ENCODE measurements around the gene PLCD4.
A peak's percentile ranks its signal among the peaks of the same experiment; 100 is the strongest.

Gene PLCD4

DNA sequence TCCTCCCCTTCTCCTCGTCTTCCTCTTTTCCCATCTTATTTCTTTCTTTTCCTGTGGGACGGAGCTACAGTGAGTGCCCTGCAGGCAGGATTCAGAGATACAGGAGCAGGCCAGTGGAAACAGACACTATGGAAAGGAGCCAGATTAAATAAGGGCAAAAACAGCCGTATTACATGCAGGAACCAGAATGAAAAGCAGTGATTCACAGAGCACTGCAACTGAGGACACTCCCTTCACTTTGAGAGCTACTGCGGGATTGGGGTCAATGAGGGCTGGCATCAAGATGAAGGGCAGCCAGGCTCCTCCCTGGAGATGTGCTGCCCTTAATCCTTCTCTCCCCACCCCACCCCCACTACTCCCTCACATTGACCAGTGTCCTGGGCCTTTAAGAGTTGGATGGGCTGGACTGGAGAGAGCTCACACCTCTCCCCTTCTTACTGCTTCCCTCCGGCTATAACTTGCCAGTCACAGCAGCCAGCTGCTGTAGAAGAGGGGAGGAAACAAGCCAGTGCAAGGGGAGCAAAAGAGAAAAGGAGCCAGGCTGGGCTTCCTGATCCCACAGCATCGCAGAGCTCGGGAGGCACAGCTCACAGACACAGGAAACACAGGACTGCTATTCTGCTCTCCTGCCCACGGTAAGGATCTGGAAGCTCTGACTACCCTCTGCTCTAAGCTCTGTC lies at the start of gene PLCD4:
Gene PLCD4, plus strand, starts transcription at position 464 of the 680 bp plus-strand sequence. CDS start 7,841 bp downstream, outside the sequence.
- peak within 1 kb of the TSS; percentile 56 for H3K27ac ChIP-seq
- DNase-seq (ENCODE audit: low read depth, low spot score), result peak; percentile 33

DNA sequence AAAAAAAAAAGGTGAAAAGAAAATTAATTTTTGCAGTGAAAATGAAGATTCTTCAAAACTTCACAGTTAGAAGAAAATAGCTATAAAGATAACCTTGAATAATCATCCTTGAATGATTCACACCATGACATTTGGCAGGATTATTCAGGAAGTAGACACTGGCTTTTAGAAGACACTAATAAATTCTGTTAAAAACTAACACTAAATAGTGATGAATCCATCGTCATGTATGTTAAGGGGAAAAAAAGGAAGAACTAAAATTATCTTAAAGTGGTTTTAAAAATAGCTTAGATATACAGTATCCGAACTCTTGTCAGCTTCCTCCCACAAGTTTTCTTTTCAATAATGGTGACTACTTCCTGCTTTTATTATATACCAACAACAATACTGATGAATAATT lies 49.8 kb upstream of the PLCD4 start:
- no peak overlapping the region for H3K27ac ChIP-seq
- DNase-seq (ENCODE audit: low read depth, low spot score), result no peak

- H3K27ac ChIP-seq, result no peak overlapping the region
- DNase-seq (ENCODE audit: low read depth, low spot score), result no peak
These were observed 48.7 kb upstream of the PLCD4 start for GRCh38 chr2:218558986-218559385.

DNA sequence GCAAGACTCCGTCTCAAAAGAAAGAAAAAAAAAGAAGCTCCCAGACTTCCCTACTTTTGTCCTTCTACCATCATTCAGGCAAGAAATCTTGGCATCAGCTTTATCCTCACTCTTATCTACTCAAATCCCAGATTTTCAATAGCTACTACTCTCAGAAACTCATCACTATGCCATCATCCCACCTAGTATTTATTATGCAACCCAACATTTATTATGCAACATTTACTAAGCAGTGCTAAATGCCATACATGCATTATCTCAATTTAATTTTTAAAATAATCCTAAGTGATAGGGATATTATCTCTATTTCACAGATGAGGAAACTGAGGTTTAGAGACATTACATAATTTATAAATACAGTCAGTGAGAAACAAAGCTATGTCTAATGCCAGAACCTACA lies 43.6 kb upstream of the PLCD4 start:
- H3K27ac ChIP-seq, result no peak overlapping the region

GRCh38 chr2:218566296-218566695 lies 41.4 kb upstream of the PLCD4 start:
- DNase-seq (ENCODE audit: low read depth, low spot score), result no peak
- no peak overlapping the region for H3K27ac ChIP-seq

More for the DNA sequence above, 43.6 kb upstream of the PLCD4 start:
- no peak for DNase-seq (ENCODE audit: low read depth, low spot score)

DNA sequence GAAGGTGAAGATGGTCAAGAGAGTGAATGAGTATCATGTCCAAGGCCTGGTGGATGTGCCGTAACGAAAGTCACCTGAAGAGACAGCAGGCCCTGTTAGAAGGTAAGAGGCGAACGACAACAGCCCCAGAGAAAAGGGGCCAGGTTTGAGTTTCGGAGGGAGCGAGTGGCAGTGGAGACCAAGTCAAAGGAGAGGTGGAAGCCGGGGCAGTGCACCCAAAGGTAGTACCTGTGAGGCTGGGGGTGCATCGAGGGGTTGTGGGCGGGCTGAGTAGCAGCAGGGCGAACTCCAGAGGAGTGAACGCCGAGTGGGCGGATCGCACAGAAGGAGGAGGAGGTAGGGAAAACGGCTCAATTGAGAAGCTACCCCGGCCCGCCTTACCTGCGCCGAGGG lies 39.9 kb upstream of the PLCD4 start:
- H3K27ac ChIP-seq, result peak overlapping the region; percentile 83
- no peak for DNase-seq (ENCODE audit: low read depth, low spot score)

DNA sequence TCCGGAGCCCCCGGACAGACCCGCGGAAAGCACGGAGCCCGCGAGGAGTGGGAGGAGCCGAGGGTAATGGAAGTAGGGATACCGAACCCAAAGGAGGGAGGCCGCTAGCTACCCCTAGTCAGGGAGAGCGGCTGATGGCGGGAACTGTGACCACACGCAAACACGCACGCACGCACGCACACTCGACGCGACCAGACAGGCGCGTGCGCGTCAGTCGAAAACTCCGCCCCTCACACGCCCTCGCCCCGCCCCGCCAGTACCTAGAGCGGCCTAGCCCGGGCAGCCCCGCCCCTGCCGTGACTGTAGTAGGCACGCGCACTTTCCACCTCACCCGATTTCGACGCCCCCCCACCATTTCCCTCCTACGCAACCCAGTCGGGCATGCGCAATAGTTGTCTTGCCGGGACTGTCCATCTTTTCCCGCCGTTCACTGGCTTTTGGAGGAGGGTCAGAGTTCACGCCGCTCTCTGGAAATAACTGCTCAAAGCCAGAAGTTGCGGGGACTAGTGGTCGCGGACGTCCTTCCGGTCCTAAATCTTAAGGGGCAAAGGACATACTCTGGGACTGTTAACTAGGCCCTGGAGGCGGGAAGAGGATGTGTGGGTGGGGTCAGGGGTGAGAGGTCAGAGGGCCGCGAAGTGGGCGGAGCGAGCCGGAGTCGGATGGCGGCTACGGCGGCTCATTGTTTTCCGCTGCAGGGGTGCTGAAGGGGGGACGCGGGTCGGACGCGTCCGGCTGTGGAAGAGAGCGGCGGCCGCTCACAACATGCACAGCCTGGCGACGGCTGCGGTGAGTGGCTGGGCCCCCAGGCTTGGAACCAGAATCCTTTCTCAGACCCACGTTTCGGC lies 39.3 kb upstream of the PLCD4 start, which contains the start of the genes CNOT9 and USP37:
Gene CNOT9, plus strand, starts transcription at position 650 of the 848 bp plus-strand sequence. Its CDS starts 116 bp downstream, at position 766.
Gene USP37, minus strand, starts transcription at position 162 of the 848 bp plus-strand sequence. CDS start 9,698 bp downstream, outside the sequence.
- peak; percentile 87 for DNase-seq (ENCODE audit: low read depth, low spot score)
- H3K27ac ChIP-seq, result peak within 1 kb of the TSS; percentile 83

DNA sequence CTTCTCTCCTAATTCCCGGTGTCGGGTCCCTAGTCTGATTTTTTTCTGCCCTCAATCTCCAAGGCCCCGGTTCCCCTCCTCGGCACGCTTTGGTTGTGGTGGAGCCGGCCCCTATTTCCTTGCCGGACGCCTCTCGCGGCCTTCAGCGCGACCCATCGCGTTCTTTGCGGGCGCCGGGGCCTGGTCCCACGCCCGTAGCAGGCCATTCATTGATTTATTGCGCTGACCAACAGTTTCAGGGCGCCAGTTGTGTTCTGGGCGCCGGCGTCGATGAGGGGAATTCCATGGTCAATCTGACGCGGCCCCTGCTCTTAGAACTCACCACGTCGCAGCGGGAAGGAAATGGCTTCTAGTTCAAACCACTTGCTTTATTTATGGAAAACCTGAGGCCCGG lies 38.7 kb upstream of the PLCD4 start:
- DNase-seq (ENCODE audit: low read depth, low spot score), result no peak
- H3K27ac ChIP-seq, result peak overlapping the region; percentile 83

GRCh38 chr2:218569661-218570500 lies 37.8 kb upstream of the PLCD4 start:
- peak overlapping the region; percentile 83 for H3K27ac ChIP-seq
- no peak for DNase-seq (ENCODE audit: low read depth, low spot score)

- no peak for DNase-seq (ENCODE audit: low read depth, low spot score)
- no peak overlapping the region for H3K27ac ChIP-seq
These were observed 36.8 kb upstream of the PLCD4 start for GRCh38 chr2:218570850-218571249.

- DNase-seq (ENCODE audit: low read depth, low spot score), result no peak
- H3K27ac ChIP-seq, result no peak overlapping the region
These were observed 30.8 kb upstream of the PLCD4 start for GRCh38 chr2:218576854-218577253.

DNA sequence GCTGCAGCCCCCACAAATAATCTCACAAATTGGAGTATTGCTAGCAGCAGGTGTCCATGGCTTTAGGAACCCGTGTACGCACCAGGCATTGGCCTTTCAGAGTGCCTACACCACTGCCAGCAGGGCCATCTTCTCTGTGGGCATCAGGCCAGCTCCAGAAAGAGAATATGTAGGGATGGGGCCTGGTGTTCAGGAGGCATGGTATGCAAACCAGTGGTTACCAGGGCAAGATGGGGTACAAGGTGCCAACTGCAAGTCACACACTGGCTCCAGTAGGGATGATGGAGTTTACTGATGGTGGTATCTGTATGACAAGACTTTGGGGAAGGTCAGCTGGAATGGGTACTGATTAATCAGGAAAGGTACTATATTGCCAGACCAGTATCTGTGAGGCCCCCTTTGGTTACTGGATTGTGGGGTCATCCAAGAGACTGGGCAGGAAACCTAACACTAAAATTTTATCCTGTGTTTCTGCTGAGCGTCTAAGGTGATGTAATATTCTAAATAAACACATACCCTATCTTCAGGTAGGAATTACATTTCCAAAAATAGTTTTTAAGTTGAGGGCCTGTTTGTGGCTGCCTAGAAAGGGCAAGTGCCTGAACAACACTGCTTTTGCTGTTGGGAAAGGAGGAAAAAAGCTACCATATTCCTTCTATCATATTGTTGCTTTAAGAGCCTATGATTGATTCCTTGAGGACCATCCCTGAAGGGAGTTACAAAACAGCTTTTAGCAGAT lies 30.0 kb upstream of the PLCD4 start:
- DNase-seq (ENCODE audit: low read depth, low spot score), result no peak
- H3K27ac ChIP-seq, result no peak overlapping the region

GRCh38 chr2:218578272-218578877 lies 29.3 kb upstream of the PLCD4 start:
- DNase-seq (ENCODE audit: low read depth, low spot score), result no peak
- no peak overlapping the region for H3K27ac ChIP-seq

GRCh38 chr2:218582076-218582475 lies 25.6 kb upstream of the PLCD4 start:
- peak; percentile 71 for DNase-seq (ENCODE audit: low read depth, low spot score)
- peak overlapping the region; percentile 58 for H3K27ac ChIP-seq

DNA sequence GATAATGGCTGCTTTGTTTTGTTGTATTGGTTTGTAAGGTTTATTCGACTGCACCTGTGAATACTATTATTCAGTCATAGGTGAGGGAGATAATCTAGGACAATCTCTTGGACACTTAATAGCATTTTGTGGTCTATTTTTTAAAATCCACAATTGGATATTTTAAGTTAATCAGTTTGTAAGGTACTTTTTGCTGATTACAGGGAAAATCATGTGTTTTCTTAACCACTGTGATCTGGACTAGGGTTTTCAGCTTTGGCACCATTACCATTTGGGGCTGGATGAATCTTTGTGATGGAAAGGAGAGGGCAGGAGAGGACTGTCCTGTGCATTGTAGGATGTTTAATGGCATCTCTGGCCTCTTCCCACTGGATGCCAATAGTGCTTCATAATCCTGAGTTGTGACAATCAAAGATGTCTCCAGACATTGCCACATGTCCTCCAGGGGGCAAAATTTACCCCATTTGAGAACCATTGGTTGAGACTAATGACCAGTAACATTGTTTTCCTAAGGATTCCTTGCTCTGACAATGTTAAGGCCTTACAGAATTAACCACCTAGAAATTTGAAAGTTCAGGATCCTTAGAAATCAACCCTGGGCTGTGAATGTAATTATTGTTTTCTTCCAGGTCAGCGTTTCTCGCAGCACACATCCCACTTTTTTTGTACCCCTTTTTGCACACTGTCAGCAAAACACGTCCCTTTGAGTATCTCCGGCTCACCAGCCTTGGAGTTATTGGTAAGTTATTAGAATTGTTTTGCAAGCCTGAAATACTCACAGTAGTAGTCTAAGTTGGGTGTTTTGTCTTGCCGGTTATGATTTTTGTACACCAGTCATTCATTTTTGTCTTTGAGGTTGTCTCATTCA lies 23.5 kb upstream of the PLCD4 start:
- no peak overlapping the region for H3K27ac ChIP-seq
- no peak for DNase-seq (ENCODE audit: low read depth, low spot score)

DNA sequence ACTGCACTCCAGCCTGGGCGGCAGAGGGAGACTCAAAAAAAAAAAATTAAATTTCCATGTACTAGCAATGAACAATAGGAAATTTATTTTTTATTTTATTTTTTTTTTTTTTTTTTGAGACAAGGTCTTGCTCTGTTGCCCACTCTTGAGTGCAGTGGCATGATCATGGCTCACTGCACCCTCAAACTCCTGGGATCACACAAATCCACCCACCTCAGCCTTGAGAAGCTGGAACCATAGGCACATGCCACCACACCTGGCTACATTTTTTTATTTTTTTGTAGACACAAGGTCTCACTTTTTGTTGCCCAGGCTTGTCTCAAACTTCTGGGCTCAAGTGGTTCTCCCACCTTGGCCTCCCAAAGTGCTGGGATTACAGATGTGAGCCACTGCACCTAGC lies 22.2 kb upstream of the PLCD4 start:
- DNase-seq (ENCODE audit: low read depth, low spot score), result no peak
- H3K27ac ChIP-seq, result no peak overlapping the region

- H3K27ac ChIP-seq, result no peak overlapping the region
- DNase-seq (ENCODE audit: low read depth, low spot score), result no peak
These were observed 2.3 kb upstream of the PLCD4 start for GRCh38 chr2:218605432-218605831.

DNA sequence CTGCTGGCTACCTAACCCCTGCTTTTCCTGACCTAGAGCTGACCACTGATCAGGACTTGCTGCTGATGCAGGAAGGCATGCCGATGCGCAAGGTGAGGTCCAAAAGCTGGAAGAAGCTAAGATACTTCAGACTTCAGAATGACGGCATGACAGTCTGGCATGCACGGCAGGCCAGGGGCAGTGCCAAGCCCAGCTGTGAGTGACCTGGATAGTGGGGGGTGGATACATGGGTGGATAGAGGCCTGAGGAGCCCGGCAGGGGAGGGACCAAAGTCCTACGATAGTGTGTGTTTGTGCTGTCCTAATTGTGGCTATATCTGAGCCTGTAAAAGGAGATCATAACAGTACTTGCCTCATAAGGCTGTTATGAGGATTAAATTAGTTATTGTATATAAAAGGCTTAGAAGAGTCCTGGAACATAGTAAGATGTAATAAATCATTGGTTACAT lies 8.2 kb downstream of the PLCD4 start:
- no peak for DNase-seq (ENCODE audit: low read depth, low spot score)
- H3K27ac ChIP-seq, result no peak overlapping the region
